ENCODE results near the gene COPZ2.

DNA sequence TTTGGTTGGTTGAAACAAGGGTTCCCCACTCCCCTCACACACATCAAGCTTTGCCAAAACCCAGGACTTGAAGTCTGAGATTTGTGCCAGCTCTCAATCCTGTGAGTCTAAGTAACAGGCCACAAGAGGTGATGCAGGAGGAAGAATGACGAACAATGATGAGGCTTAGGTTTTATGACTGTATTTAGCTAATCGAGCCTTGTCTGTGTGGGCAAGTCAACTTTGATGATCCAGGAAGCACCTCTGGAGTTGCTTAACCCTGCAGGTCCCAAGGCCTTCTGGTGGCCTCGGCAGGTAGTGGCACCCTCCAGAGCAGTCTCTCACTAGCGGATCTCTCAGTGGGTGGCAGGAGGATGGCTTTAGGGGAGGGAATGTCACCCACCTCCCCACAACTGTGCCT is 38.0 kb downstream of the COPZ2 start:
- no peak for TF ChIP-seq JUND (IDR thresholded peaks at IDR 0.05)
- TF ChIP-seq EZH2phosphoT487 (IDR thresholded peaks at IDR 0.05; ENCODE audit: borderline replicate concordance) = no peak
- TF ChIP-seq, protein P1, sequence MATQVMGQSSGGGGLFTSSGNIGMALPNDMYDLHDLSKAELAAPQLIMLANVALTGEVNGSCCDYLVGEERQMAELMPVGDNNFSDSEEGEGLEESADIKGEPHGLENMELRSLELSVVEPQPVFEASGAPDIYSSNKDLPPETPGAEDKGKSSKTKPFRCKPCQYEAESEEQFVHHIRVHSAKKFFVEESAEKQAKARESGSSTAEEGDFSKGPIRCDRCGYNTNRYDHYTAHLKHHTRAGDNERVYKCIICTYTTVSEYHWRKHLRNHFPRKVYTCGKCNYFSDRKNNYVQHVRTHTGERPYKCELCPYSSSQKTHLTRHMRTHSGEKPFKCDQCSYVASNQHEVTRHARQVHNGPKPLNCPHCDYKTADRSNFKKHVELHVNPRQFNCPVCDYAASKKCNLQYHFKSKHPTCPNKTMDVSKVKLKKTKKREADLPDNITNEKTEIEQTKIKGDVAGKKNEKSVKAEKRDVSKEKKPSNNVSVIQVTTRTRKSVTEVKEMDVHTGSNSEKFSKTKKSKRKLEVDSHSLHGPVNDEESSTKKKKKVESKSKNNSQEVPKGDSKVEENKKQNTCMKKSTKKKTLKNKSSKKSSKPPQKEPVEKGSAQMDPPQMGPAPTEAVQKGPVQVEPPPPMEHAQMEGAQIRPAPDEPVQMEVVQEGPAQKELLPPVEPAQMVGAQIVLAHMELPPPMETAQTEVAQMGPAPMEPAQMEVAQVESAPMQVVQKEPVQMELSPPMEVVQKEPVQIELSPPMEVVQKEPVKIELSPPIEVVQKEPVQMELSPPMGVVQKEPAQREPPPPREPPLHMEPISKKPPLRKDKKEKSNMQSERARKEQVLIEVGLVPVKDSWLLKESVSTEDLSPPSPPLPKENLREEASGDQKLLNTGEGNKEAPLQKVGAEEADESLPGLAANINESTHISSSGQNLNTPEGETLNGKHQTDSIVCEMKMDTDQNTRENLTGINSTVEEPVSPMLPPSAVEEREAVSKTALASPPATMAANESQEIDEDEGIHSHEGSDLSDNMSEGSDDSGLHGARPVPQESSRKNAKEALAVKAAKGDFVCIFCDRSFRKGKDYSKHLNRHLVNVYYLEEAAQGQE (IDR thresholded peaks at IDR 0.05; ENCODE audit: low read depth) = no peak
- no peak for TF ChIP-seq SIN3A (IDR thresholded peaks at IDR 0.05; ENCODE audit: low read depth)
- no peak for TF ChIP-seq POLR2AphosphoS5 (IDR thresholded peaks at IDR 0.05; ENCODE audit: low read depth, low read length)
- TF ChIP-seq, protein P2, sequence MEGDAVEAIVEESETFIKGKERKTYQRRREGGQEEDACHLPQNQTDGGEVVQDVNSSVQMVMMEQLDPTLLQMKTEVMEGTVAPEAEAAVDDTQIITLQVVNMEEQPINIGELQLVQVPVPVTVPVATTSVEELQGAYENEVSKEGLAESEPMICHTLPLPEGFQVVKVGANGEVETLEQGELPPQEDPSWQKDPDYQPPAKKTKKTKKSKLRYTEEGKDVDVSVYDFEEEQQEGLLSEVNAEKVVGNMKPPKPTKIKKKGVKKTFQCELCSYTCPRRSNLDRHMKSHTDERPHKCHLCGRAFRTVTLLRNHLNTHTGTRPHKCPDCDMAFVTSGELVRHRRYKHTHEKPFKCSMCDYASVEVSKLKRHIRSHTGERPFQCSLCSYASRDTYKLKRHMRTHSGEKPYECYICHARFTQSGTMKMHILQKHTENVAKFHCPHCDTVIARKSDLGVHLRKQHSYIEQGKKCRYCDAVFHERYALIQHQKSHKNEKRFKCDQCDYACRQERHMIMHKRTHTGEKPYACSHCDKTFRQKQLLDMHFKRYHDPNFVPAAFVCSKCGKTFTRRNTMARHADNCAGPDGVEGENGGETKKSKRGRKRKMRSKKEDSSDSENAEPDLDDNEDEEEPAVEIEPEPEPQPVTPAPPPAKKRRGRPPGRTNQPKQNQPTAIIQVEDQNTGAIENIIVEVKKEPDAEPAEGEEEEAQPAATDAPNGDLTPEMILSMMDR (IDR thresholded peaks at IDR 0.05 in 2 of 3, conservative IDR thresholded peaks at IDR 0.05 in 1 of 3; ENCODE audit: borderline replicate concordance in 1 of 3, insufficient read depth in 1 of 3, low read depth in 2 of 3, low read length in 2 of 3) = peak in 2 of 3 experiments; percentile 29 to 34; a peak in 4 of 6 replicates
- no peak for TF ChIP-seq EZH2 (IDR thresholded peaks at IDR 0.05)
- no peak for TF ChIP-seq POLR2A (IDR thresholded peaks at IDR 0.05; ENCODE audit: borderline replicate concordance, extremely low read depth, insufficient read depth, insufficient read length)
- no peak for TF ChIP-seq RAD21 (IDR thresholded peaks at IDR 0.05; ENCODE audit: low read depth)

Data from HCT116 (cell line).